ENCODE data around the gene SLC25A19. TPM values are rescaled to one million over a fixed set of nuclear protein-coding genes. Genes with fewer than 3 reads are reported as not detected.

The SLC25A19 gene
- total and polyA plus RNA-seq, 9 of the 15 experiments (the other 6 are each of a cell fraction or from before 2014, with no cell fraction given) = 33.4 to 76.6 (median 55.3) TPM

GRCh38 chr17:75273977-75274708, 15.1 kb downstream of the SLC25A19 start:
- Histone ChIP-seq H2AFZ (ENCODE audit: low read depth, low read length) (no peak overlapping the region), H3K9me1 (ENCODE audit: control insufficient read depth, insufficient read depth, low read length) (no peaks in the 10 kb centered on the region), H3K9ac (ENCODE audit: insufficient read depth in 1 of 2, low read depth in 2 of 2, low read length in 2 of 2) (peak overlapping the region in 1 of 2 experiments; percentile 81; a peak in 1 of 4 replicates), H3K27ac (ENCODE audit: extremely low read depth, low read depth, low read length) (peak overlapping the region; percentile 46; the same call in 2 of the 3 replicates), H3K79me2 (ENCODE audit: control insufficient read depth, insufficient read depth, low read length) (peaks cover 35% of the 10 kb centered on the region), H4K20me1 (replicated peaks; ENCODE audit: control insufficient read depth, insufficient read depth, low read length) (no peaks in the 10 kb centered on the region), H3K4me2 (ENCODE audit: insufficient read depth, low read length) (no peak overlapping the region), H3K4me1 (replicated peaks in 1 of 2; ENCODE audit: control insufficient read depth in 2 of 2, insufficient read depth in 2 of 2, low read length in 2 of 2) (peaks cover 13 to 40% of the 10 kb centered on the region in 2 experiments; a peak in 3 of 5 replicates), H3K9me3 (replicated peaks; ENCODE audit: control insufficient read depth, insufficient read depth, low read depth, low read length) (no peaks in the 10 kb centered on the region), H3K36me3 (ENCODE audit: control insufficient read depth, insufficient read depth, low read length) (peaks cover 54% of the 10 kb centered on the region), H3K27me3 (ENCODE audit: control insufficient read depth in 2 of 2, insufficient read depth in 2 of 2, low read length in 2 of 2) (no peaks in the 10 kb centered on the region), H3K4me3 (no peak overlapping the region)
- in situ Hi-C loops (cut with MboI) (no loop called here), intact Hi-C loops (cut with micrococcal nuclease) (no loop called here)
- ATAC-seq (no peak), DNase-seq (ENCODE audit: extremely low read depth in 1 of 4, low spot score in 3 of 4) (peak in 3 of 4 experiments; percentile 7 to 41 (median 9)), FAIRE-seq (peak; percentile 72)
- BruUV-seq (replicated peaks) = no TSS peak
- ChIA-PET CTCF (ENCODE audit: low intra/inter-chr PET ratio) (no interaction called here), POLR2A (interaction anchor here (0.6 to 6.8 kb wide), 9 partner anchors 10 to 265 kb away, joined by 3 to 43 read pairs (median 3); partner anchors contain the start of genes GGA3, MRPL58, MRPS7 and SLC25A19)
- WGBS (ENCODE audit: insufficient coverage, low coverage, missing lambda C conversion rate) = 54% methylated on average over 7 of the region's 7 CpGs
- TF ChIP-seq TSC22D4 (tag; IDR thresholded peaks at IDR 0.05) = no peak
- TF ChIP-seq ZBTB11 (CRISPR knock-in tag; IDR thresholded peaks at IDR 0.05) = no peak
- peak; percentile 31; the same call in 1 of the 2 replicates for TF ChIP-seq TFAP4 (CRISPR knock-in tag; IDR thresholded peaks at IDR 0.05; ENCODE audit: borderline replicate concordance)
- 0 out of 2 replicates have a peak, but pooled peaks have one; percentile 34 for TF ChIP-seq JUND (IDR thresholded peaks at IDR 0.05; ENCODE audit: borderline replicate concordance, low read depth, low read length)
- TF ChIP-seq JUND (tag; IDR thresholded peaks at IDR 0.05; ENCODE audit: borderline replicate concordance, low read depth, low read length) = no peak
- TF ChIP-seq ZNF584 (CRISPR knock-in tag; IDR thresholded peaks at IDR 0.05; ENCODE audit: low read depth) = peak; percentile 44; the same call in 1 of the 2 replicates
- no peak for TF ChIP-seq NR2C1 (IDR thresholded peaks at IDR 0.05)
- TF ChIP-seq NR2C1 (tag; IDR thresholded peaks at IDR 0.05) = peak; percentile 35; the same call in 1 of the 2 replicates
- peak; percentile 54; the same call in 1 of the 2 replicates for TF ChIP-seq ATF3 (IDR thresholded peaks at IDR 0.05)
- no peak for TF ChIP-seq ATF3 (CRISPR knock-in tag; conservative IDR thresholded peaks at IDR 0.05)
- TF ChIP-seq THRB (CRISPR knock-in tag; conservative IDR thresholded peaks at IDR 0.05) = 0 out of 2 replicates have a peak, but pooled peaks have one; percentile 27
- TF ChIP-seq GTF2A2 (tag; IDR thresholded peaks at IDR 0.05) = no peak
- TF ChIP-seq CBFA2T3 (IDR thresholded peaks at IDR 0.05) = 0 out of 2 replicates have a peak, but pooled peaks have one; percentile 5
- TF ChIP-seq ZNF274 (IDR thresholded peaks at IDR 0.05; ENCODE audit: borderline replicate concordance, low read depth, low read length) = no peak
